Testis (tissue), 2 donors: ENCODE data around the gene SMYD3.

Source experiments
- POLR2A ChIP-seq: fragments of 450-650 bp; IDR thresholded peaks from one replicate; pipeline ENCODE4 v1.6.1; 2017; ENCODE audit warnings: antibody characterized with exemption, mild to moderate bottlenecking, moderate library complexity
- TF ChIP-seq, protein P1 (sequence below), 3 experiments: fragments of 450-650 bp in 2 of 3; fragments of 200-600 bp in 1 of 3; sonication (generic) in 1 of 3; IDR thresholded peaks; one replicate each; pipeline ENCODE4 v1.5.1; 2016 to 2019; ENCODE audit warnings: antibody characterized with exemption in 3 of 3, mild to moderate bottlenecking in 2 of 3, moderate library complexity in 1 of 3

DNA sequence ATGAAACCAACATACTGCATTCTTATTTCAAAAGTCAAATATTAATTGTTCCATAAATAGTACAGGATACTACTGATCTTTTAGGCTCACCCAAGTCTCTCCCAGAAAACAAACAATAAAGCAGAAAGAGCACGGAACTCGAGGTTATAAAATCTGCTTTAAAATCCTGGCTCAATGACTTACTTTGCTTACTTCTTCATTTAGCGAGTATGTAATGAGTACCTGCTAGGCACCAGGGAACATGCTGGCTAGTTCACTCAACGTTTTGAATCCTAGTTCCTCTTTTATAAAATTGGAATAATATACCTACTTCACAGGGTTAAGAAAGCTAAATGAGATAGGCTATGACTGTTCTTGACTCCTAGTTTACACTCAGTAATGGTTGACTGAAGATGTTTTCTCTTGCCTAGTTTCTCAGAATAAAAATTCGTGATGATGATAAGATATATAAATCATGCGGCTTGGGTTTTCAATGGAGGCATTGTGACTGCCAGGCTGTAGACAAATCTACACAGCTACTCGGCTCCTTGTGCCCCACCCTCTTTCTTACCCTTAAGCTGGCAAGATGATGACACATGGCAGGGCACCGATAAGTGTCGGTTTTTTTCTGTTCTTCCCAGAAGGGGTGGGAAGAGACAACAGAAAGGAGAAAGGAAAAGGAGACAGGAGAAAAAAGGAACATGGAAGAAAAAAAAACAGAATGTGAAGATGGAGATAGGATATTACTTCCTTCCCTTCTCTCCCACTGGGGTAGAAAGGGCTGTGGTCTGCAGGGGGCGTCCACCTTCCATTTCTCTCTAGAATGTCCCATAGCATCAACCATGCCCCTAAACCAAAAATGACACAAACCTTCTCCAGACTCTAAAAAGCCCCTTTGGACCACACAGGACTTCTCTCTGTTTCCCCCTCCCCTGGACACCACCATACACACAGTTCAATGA lies 507.1 kb downstream of the SMYD3 start:
- TF ChIP-seq, protein P1, sequence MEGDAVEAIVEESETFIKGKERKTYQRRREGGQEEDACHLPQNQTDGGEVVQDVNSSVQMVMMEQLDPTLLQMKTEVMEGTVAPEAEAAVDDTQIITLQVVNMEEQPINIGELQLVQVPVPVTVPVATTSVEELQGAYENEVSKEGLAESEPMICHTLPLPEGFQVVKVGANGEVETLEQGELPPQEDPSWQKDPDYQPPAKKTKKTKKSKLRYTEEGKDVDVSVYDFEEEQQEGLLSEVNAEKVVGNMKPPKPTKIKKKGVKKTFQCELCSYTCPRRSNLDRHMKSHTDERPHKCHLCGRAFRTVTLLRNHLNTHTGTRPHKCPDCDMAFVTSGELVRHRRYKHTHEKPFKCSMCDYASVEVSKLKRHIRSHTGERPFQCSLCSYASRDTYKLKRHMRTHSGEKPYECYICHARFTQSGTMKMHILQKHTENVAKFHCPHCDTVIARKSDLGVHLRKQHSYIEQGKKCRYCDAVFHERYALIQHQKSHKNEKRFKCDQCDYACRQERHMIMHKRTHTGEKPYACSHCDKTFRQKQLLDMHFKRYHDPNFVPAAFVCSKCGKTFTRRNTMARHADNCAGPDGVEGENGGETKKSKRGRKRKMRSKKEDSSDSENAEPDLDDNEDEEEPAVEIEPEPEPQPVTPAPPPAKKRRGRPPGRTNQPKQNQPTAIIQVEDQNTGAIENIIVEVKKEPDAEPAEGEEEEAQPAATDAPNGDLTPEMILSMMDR (IDR thresholded peaks at IDR 0.05) = no peak
- no peak for TF ChIP-seq POLR2A
